Mesodermal cell (in vitro differentiated cells): ENCODE measurements around the gene RNF157.
A peak's percentile ranks its signal among the peaks of the same experiment; 100 is the strongest.

Source experiments
- H3K27ac ChIP-seq: 2 replicates; pipeline ENCODE4 v1.7.0; 2013; ENCODE audit warnings: mild to moderate bottlenecking, low read depth, low read length, moderate library complexity; ENCODE audit not compliant: severe bottlenecking
- H3K36me3 ChIP-seq: 2 replicates; pipeline ENCODE4 v1.7.1; 2013; ENCODE audit warnings: mild to moderate bottlenecking, low read length, moderate library complexity; ENCODE audit not compliant: control insufficient read depth, insufficient read depth
- H3K4me1 ChIP-seq: one replicate; pipeline ENCODE4 v1.7.1; 2013; ENCODE audit warnings: mild to moderate bottlenecking, low read length; ENCODE audit not compliant: insufficient read depth, control insufficient read depth, poor library complexity, severe bottlenecking
- H3K4me3 ChIP-seq: 2 replicates; pipeline ENCODE4 v1.7.0; 2013; ENCODE audit warnings: low read length, control low read depth, mild to moderate bottlenecking; ENCODE audit not compliant: insufficient read depth, poor library complexity, severe bottlenecking; ENCODE audit errors: extremely low read depth
- H3K9me3 ChIP-seq: 2 replicates; pipeline ENCODE4 v1.7.1; 2013; ENCODE audit warnings: mild to moderate bottlenecking, low read length, moderate library complexity; ENCODE audit not compliant: control insufficient read depth
- WGBS, 2 experiments: methylation state at CpG; one replicate each; pipeline ENCODE4 v1.1.5; 2013; ENCODE audit warnings: missing lambda C conversion rate in 2 of 2; ENCODE audit not compliant: insufficient coverage in 2 of 2; 5-methylcytosine and 5-hydroxymethylcytosine counted together

Gene RNF157

DNA sequence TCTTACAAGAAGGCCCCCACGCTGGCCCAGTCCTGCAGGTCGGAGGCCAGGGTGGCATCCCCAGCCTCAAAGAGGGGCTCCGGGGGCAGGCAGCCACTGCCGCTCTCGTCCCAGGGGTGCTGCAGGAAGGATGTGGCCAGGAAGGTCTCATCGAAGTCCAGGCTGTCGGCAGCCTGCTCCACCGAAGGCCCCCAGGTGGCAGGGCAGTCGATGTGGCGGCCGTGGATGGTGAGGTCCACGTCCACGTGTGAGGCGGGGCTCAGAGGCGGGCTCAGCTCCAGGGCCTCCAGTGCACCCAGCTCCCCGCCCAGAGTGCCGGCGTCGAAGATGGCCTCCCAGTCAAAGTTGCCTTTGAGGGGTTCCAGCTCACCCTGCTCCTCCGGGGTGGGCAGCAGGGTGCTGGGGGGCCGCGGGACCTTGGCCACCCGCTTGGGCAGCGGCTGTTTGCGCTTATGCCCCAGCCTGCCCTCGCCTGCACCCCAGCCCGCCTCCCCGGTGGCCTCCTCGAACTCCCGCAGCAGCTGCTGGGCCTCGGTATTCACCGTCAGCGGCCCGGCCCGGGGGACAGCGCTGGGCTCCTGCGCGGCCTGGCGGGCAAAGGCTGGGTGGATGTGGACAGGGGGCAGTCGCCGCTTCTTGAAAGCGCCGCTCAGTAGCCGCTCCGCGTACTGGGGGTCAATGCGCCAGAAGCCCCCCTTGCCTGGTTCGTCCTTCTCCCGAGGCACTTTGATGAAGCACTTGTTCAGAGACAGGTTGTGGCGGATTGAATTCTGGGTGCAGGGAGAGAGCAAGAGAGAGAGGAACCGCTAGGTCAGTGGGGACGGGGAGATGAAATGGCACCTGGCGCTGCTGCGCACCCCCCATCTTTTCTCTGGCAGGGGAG, 102.7 kb downstream of the RNF157 start:
- peaks cover 36% of the 10 kb centered on the region for H3K4me1 ChIP-seq
- peak overlapping the region; percentile 23 for H3K27ac ChIP-seq
- WGBS, 2 experiments = 14 to 15% methylated on average over 42 to 46 of the region's 54 CpGs
- peak overlapping the region; percentile 5 for H3K4me3 ChIP-seq
- H3K9me3 ChIP-seq = no peaks in the 10 kb centered on the region
- H3K36me3 ChIP-seq = no peaks in the 10 kb centered on the region

DNA sequence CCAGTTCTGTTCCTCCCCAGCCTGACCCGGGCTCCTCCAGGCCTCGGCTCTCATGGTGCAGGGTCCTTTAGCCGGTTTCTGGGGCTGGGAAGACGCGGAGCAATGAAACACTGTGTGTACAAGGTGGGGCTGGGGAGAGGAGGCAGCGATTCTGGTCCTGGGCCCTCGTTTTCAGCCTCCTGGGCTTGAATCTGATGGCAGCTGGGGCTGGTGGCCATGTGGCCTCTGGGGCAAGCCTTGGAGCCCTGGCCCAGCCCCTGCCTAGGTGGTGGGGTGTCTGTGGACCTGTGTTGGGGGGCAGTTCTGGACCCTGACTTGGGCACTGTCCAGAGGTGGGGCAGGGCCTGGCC, 103.3 kb downstream of the RNF157 start:
- H3K4me3 ChIP-seq = no peak overlapping the region
- H3K27ac ChIP-seq = no peak overlapping the region
- H3K36me3 ChIP-seq = no peaks in the 10 kb centered on the region
- H3K9me3 ChIP-seq = no peaks in the 10 kb centered on the region
- H3K4me1 ChIP-seq = peaks cover 32% of the 10 kb centered on the region
- 9 to 10% methylated on average over 5 to 7 of the region's 7 CpGs for WGBS, 2 experiments

DNA sequence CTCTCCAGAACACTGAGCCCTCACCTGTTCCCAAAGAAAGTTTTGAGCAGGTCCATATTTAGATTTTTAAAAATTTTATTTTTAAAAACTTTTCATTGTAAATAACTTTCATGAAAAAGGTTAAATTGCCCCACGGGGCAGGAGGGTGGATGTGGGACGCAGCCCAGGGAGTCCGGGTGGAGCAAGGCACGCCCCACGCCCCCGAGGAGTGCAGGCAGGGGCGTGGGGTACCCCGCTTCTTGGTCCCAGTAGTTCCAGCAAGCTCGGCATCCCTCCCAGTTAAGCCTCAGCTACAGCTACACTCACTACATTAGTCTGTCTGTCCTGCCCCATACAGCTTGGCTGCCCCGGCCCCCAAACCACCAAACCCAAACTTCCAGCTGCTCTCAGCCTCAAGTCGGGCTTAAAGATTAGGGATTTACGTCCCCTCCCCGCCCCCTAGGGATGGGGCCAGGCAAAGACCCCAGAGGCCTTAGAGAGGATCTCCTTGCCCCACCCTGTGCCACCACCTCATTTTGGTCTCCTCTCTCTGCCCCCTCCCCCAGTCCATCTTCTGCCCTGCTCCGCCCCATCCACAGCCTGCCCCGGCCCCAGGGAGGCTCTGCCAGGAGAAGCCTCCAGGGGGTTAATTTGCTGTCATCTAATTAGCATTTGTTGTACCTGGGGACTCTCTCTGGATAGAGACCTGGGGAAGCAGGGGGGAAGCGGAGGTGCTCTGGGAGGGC, 103.9 kb downstream of the RNF157 start:
- WGBS, 2 experiments = 36 to 41% methylated on average over 8 to 11 of the region's 16 CpGs
- Histone ChIP-seq H3K9me3 (no peaks in the 10 kb centered on the region), H3K36me3 (no peaks in the 10 kb centered on the region), H3K4me3 (no peak overlapping the region), H3K4me1 (peaks cover 28% of the 10 kb centered on the region), H3K27ac (no peak overlapping the region)

DNA sequence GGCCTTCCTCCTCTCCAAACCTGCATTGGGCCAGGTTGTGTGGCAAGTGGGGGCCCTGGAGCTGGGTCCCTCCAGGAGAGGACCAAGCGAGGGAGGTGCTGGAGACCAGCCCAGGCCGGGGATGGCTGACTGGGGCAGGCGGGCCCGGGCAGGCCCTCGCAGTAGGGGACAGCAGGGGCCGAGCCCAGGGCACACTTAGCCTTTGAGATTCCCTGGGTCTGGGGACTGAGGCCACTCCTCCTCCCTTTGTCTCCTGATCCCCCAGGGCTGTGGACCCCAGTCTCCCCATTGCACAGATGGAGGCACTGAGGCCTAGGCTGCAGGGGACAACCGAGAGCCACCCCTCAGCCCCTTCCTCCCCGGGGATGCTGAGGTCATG, 104.5 kb downstream of the RNF157 start:
- Histone ChIP-seq H3K4me1 (peaks cover 28% of the 10 kb centered on the region), H3K4me3 (no peak overlapping the region), H3K27ac (no peak overlapping the region), H3K9me3 (no peaks in the 10 kb centered on the region), H3K36me3 (no peaks in the 10 kb centered on the region)
- WGBS, 2 experiments = 14 to 18% methylated on average over 4 to 6 of the region's 8 CpGs

DNA sequence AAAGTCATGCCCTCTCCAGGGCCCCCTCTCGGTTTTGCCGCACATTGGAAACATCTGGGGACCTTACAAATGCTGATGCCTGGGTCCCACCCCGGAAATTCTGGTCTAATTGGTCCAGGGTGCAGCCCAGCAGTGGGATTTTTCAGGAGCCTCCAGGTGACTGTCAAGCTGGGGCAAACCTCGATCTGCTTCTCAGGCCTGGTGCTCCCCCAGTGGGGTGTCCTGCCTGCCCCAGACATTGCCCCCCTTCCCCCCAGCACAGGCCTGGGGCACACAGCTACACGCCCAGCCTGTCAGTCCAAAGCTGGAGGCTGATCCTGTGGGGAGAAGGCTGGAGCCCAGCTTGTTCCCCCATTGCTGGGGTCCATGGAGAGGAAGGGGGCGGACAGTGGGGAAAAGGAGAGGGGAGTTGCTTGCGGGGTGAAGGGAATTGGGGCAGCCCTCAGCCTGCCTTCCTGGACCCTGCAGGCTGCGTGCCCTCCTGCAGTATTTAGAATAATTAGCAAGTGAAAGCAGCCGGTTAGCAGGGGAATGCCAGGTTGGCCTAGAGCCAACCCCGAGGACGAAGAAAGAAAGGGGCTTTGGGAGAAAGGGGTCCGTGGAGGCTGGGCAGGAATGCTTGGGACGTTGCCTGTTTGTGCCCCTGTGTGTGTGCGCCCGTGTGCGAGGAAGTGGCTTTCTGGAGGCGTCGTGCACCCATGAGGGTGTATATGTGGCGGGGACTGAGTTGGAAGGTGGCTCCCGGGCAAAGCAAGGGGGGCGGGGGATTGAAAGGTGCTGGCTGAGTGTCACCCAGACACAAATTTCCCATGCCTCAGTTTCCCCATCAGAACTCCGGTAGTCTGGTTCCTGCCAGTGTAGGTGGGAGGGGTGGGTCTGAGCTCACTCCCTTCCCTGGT, 105.1 kb downstream of the RNF157 start:
- H3K9me3 ChIP-seq = no peaks in the 10 kb centered on the region
- no peak overlapping the region for H3K27ac ChIP-seq
- no peak overlapping the region for H3K4me3 ChIP-seq
- no peaks in the 10 kb centered on the region for H3K36me3 ChIP-seq
- WGBS, 2 experiments = 12 to 20% methylated on average over 14 to 16 of the region's 22 CpGs
- H3K4me1 ChIP-seq = peaks cover 24% of the 10 kb centered on the region

DNA sequence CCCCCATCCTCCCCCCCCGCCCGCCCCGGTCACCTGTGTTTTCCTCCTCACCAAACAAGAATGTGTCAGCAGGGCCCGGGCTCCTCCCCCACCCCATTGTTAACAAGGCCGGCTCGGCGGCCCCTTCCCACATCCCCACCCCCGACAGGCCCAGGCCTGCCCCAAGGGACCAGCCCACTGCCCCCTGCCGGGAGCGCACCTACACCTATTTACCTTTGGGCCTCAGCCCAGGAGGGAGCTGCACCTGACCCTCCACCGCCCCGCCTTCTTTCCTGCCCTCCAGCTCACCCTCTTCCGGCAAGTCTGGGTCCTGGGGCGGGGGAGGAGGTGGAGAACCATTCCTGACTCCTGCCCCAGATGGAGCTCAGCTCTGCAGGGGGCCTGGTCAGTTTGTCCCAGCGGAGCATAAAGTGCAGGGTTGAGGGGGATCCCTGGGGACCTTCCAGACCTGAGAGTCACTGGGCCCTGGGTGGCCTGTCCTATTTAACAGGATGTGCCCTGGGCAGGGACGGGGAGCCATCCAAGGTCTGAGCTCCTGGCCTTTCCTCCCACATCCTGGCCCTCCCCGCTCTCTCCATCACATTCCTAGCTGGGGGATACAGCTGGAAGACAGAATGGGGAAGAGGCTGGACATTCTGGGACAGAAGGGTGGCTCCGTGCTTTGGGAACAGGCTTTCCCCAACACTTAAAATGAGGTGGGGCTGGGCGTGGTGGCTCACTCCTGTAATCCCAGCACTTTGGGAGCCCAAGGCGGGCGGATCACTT, 107.5 kb downstream of the RNF157 start:
- Histone ChIP-seq H3K9me3 (no peaks in the 10 kb centered on the region), H3K36me3 (no peaks in the 10 kb centered on the region), H3K27ac (no peak overlapping the region), H3K4me3 (no peak overlapping the region), H3K4me1 (peaks cover 4% of the 10 kb centered on the region)
- 19 to 50% methylated on average over 3 to 10 of the region's 21 CpGs for WGBS, 2 experiments

DNA sequence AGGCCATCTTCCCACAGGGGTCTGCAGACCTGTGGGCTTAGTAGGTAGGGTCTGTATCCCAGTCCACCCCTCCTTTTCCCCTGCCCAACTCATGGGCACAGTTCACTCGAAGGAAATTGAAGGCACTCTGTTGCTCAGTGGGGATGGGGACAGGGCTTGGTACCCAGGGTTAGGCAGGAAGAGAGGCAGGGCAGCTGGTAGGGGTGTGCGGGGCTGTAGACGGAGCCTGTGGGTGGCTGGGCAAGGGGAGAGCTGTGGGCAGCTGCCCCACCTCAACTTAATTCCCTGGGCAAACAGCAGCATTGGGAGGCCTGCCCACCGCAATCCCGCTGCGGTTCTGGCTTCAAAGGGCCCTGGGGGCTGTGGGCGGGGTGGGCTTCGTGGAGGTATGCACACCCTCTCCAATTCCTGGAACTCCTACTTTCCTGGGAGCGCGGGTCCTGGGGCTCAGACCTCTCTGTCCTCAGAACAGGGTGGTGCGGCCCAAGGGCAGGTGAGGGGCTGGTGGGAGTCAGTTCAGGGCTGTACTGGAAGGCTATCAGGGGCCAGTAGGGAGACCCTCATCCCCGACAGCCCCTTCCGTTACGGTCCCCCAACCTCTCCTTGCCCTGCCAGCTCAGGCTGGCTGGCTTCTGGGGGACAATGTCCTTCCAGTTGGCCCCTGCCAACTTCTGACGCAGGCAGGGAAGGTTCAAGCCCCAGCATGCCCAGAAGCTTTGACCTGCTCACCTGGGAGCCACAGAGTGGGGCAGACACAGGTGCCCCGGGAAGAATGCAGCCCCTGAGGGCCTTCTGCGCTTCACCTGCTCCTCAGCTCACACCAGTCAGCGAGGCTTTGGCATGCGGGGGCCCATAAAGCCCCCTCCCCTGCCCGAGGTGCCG, 108.4 kb downstream of the RNF157 start:
- no peaks in the 10 kb centered on the region for H3K36me3 ChIP-seq
- H3K4me3 ChIP-seq = no peak overlapping the region
- no peaks in the 10 kb centered on the region for H3K4me1 ChIP-seq
- WGBS, 2 experiments = 26 to 42% methylated on average over 8 to 12 of the region's 21 CpGs
- no peaks in the 10 kb centered on the region for H3K9me3 ChIP-seq
- no peak overlapping the region for H3K27ac ChIP-seq

DNA sequence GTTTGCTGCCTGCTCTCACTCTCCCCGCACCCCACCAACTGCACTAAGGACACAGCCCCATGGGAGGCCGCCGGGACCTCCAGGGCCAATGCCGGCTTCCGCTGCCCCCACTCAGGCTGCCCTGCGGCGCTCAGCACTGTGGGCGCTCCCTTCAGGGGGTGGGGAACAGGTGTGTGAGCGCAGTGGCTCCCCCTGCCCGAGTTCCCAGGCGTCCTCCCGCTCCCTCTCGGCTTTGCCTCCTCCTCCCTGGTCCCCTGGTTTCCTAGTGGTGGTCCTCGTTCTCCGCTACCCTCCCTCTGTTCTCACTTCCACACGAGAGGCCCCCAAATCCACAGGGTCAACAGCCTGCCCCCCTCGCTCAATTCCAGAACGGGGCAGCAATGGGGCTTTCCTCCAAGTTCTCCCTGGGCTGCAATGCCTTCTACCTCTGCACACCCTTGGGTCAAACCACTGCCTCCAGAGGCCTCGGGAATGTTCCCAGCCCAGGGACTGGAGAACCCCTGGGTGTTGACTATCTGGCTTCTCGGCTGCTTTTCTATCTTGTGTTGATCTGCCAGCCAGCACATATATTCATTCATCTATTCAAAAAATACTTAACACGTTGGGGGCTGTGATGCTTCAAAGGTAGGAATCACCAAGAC, 109.1 kb downstream of the RNF157 start:
- WGBS, 2 experiments = 51 to 55% methylated on average over 10 to 16 of the region's 21 CpGs
- Histone ChIP-seq H3K27ac (no peak overlapping the region), H3K9me3 (no peaks in the 10 kb centered on the region), H3K4me1 (no peaks in the 10 kb centered on the region), H3K36me3 (no peaks in the 10 kb centered on the region), H3K4me3 (no peak overlapping the region)

DNA sequence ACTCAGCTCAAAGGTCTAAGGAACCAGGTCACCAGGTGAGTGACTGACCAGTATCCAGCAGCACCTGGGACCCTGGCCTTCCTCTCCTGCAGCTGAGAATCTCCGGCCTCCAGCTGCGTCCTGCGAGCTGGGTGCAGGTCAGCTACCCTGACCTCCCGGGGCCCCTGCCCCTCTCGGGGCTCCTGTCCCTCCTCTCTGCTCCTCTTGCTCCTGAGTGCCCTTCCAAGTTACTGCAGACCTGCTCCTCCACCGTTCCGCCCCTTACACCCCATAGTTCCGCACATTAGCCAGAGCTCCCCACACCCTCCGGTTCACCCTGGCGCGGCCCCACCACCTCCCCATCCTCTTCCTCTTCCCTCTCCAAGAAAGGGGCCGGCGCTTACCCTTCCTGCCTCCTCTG, 109.8 kb downstream of the RNF157 start:
- WGBS, 2 experiments = 81 to 85% methylated on average over 11 to 12 of the region's 13 CpGs
- H3K27ac ChIP-seq = no peak overlapping the region
- H3K9me3 ChIP-seq = no peaks in the 10 kb centered on the region
- H3K4me1 ChIP-seq = no peaks in the 10 kb centered on the region
- H3K4me3 ChIP-seq = no peak overlapping the region
- no peaks in the 10 kb centered on the region for H3K36me3 ChIP-seq
